Measurements from ENCODE around the gene MACROD2. TPM values are rescaled to one million over a fixed set of nuclear protein-coding genes. Genes with fewer than 3 reads are reported as not detected.

Gene MACROD2
- total RNA-seq, 1 experiment from 2014 or later, result 1.6 TPM

GRCh38 chr20:15625981-15626380 is 1630.7 kb downstream of the MACROD2 start:
- Histone ChIP-seq H2BK15ac (ENCODE audit: low read depth, low read length) (no peak overlapping the region), H3K9me3 (ENCODE audit: control insufficient read depth, low read depth, low read length) (no peaks in the 10 kb centered on the region), H4K8ac (replicated peaks; ENCODE audit: insufficient read length, low read depth, low read length) (no peak overlapping the region), H2AK5ac (ENCODE audit: insufficient read length, low read length) (no peak overlapping the region), H3K27ac (ENCODE audit: insufficient read length, low read depth, low read length) (no peak overlapping the region), H4K5ac (ENCODE audit: insufficient read length, low read depth, low read length) (no peak overlapping the region), H3K27me3 (ENCODE audit: insufficient read depth, low read length) (no peaks in the 10 kb centered on the region), H4K20me1 (ENCODE audit: control insufficient read depth, insufficient read depth, insufficient read length) (no peaks in the 10 kb centered on the region), H3K4ac (ENCODE audit: low read depth, low read length) (no peak overlapping the region), H3K4me2 (ENCODE audit: insufficient read depth, insufficient read length, low read length) (no peak overlapping the region), H2BK12ac (ENCODE audit: insufficient read length, low read depth, low read length) (no peak overlapping the region), H3K9ac (ENCODE audit: extremely low read depth, insufficient read length, low read length) (no peak overlapping the region), H3K23me2 (ENCODE audit: insufficient read length, low read depth, low read length, poor library complexity, severe bottlenecking) (no peaks in the 10 kb centered on the region), H3K14ac (ENCODE audit: insufficient read depth, low read length) (no peak overlapping the region), H3T11ph (ENCODE audit: low read length) (no peak overlapping the region), H3K23ac (ENCODE audit: insufficient read length, low read depth, low read length) (no peak overlapping the region), H2AFZ (ENCODE audit: low read length) (no peak overlapping the region), H2BK20ac (ENCODE audit: low read depth, low read length, poor library complexity, severe bottlenecking) (no peak overlapping the region), H3K56ac (ENCODE audit: insufficient read length, low read depth, low read length) (no peak overlapping the region), H3K79me2 (ENCODE audit: insufficient read depth, low read length) (no peaks in the 10 kb centered on the region), H2BK120ac (ENCODE audit: low read depth, low read length, poor library complexity, severe bottlenecking) (no peak overlapping the region), H3K18ac (ENCODE audit: insufficient read length, low read depth, low read length) (no peak overlapping the region), H3K4me1 (ENCODE audit: insufficient read depth, low read length) (peaks cover 5% of the 10 kb centered on the region; the same call in 1 of the 2 replicates), H4K91ac (ENCODE audit: insufficient read length, low read depth, low read length) (no peak overlapping the region), H3K79me1 (ENCODE audit: insufficient read depth, low read depth, low read length, poor library complexity, severe bottlenecking) (no peaks in the 10 kb centered on the region), H2BK5ac (ENCODE audit: insufficient read length, low read length) (no peak overlapping the region)
- H3K36me3 Mint-ChIP-seq (ENCODE audit: insufficient read depth in 1 of 3, low read depth in 3 of 3), result peaks cover 0 to 2% (median 0%) of the 10 kb centered on the region in 3 experiments; a peak in 2 of 7 replicates
- DNase-seq, result no peak
- peaks cover 29 to 38% of the 10 kb centered on the region in 2 experiments for H3K4me1 Mint-ChIP-seq
- no peak overlapping the region for H3K4me3 Mint-ChIP-seq
- no peaks in the 10 kb centered on the region for H3K9me3 Mint-ChIP-seq
- whole genome bisulfite sequencing (ENCODE audit: extremely low coverage, insufficient read length, low lambda C conversion rate), result no CpG with 5 or more reads among the region's 2 CpGs
- no peak for TF ChIP-seq CTCF (conservative IDR thresholded peaks at IDR 0.05)
- H3K27me3 Mint-ChIP-seq (ENCODE audit: low read depth), result no peaks in the 10 kb centered on the region
- H3K27ac Mint-ChIP-seq, result no peak overlapping the region; a peak in 1 of 7 replicates

All from H9 (cell line).